HepG2 (cell line): ENCODE data around the gene BRSK2. TPM values are rescaled to one million over a fixed set of nuclear protein-coding genes. Genes with fewer than 3 reads are reported as not detected.

Experiments used
- ATAC-seq: fragments of 200-7000 bp; cut with Tn5 transposase; 3 replicates; pipeline ENCODE4 v1.9.1; 2020; ENCODE audit warnings: mild to moderate bottlenecking, moderate library complexity
- BruUV-seq: library from RNA; stranded (reverse); fragments of 400-500 nt; replicated peaks from 2 replicates; lab custom pipeline; 2021; lab: Mats Ljungman, UMichigan
- CTCF ChIA-PET: fragments of 300-600 bp; formaldehyde crosslinking; extraction: SDS; loops from one replicate; lab custom pipeline; 2021; ENCODE audit warnings: low total read pairs, inconsistent platforms, low intra/inter-chr PET ratio; lab: Yijun Ruan, JAX
- POLR2A ChIA-PET: fragments of 350-600 bp; sonication (Branson Sonifier 250); formaldehyde crosslinking; loops from one replicate; lab custom pipeline; 2020; ENCODE audit warnings: antibody characterized with exemption, inconsistent platforms; lab: Yijun Ruan, JAX
- DNase-seq: peaks from one replicate; pipeline ENCODE4 v3.0.0-alpha.2; 2015; ENCODE audit warnings: low spot score
- FAIRE-seq: peaks from 3 replicates; lab custom pipeline; 2011; peaks lifted over from hg19 to GRCh38; lab: Jason Lieb, UNC
- H2AFZ ChIP-seq: one replicate; pipeline ENCODE4 v1.6.1; 2011; ENCODE audit warnings: low read length, inconsistent platforms
- H3K27ac ChIP-seq: fragments of 300-600 bp; 3 replicates; pipeline ENCODE4 v1.8.0; 2011; ENCODE audit warnings: mixed run types, mild to moderate bottlenecking, mixed read lengths, low read length, inconsistent platforms; ENCODE audit not compliant: insufficient read depth; ENCODE audit errors: extremely low read length
- H3K27me3 ChIP-seq, 2 experiments: fragments of 200-600 bp in 1 of 2; 2 replicates in 1 of 2; 3 replicates in 1 of 2; pipeline versions ENCODE4 v1.6.0 to v1.8.0; 2011; ENCODE audit warnings: low read length in 2 of 2, mild to moderate bottlenecking in 2 of 2, moderate library complexity in 2 of 2, inconsistent platforms in 1 of 2; ENCODE audit not compliant: insufficient read depth in 2 of 2, control insufficient read depth in 1 of 2
- H3K36me3 ChIP-seq, 2 experiments: fragments of 200-600 bp in 1 of 2; replicated peaks in 1 of 2; 2 replicates in 1 of 2; 3 replicates in 1 of 2; pipeline versions ENCODE4 v1.5.1 to v1.8.0; 2011; ENCODE audit warnings: low read length in 2 of 2, inconsistent platforms in 1 of 2; ENCODE audit not compliant: insufficient read depth in 2 of 2, control insufficient read depth in 1 of 2
- H3K4me1 ChIP-seq: 2 replicates; pipeline ENCODE4 v1.5.1; 2012; ENCODE audit warnings: low read length, inconsistent platforms; ENCODE audit not compliant: insufficient read depth
- H3K4me2 ChIP-seq: 2 replicates; pipeline ENCODE4 v1.6.0; 2011; ENCODE audit warnings: low read depth, low read length, inconsistent platforms
- H3K4me3 ChIP-seq, 3 experiments: fragments of 200-600 bp in 1 of 3; sonication (generic), shearing (Covaris generic) in 1 of 3; replicated peaks in 1 of 3; 2 replicates each; pipeline ENCODE4 v1.5.1; 2011 to 2016; ENCODE audit warnings: low read length in 3 of 3, inconsistent platforms in 2 of 3, low read depth in 2 of 3, mild to moderate bottlenecking in 2 of 3, control low read depth in 1 of 3, mixed read lengths in 1 of 3; ENCODE audit not compliant: insufficient read depth in 1 of 3
- H3K79me2 ChIP-seq: one replicate; pipeline ENCODE4 v1.6.1; 2011; ENCODE audit warnings: low read length, inconsistent platforms; ENCODE audit not compliant: insufficient read depth
- H3K9ac ChIP-seq: 2 replicates; pipeline ENCODE4 v1.6.0; 2011; ENCODE audit warnings: mild to moderate bottlenecking, low read depth, low read length, inconsistent platforms; ENCODE audit not compliant: insufficient read depth
- H3K9me3 ChIP-seq: 2 replicates; pipeline ENCODE4 v1.5.1; 2012; ENCODE audit warnings: mild to moderate bottlenecking, low read length
- H4K20me1 ChIP-seq: 2 replicates; pipeline ENCODE4 v1.6.0; 2011; ENCODE audit warnings: inconsistent platforms, mild to moderate bottlenecking, low read length, moderate library complexity; ENCODE audit not compliant: insufficient read depth
- ELK4 ChIP-seq: sonication (generic); formaldehyde crosslinking; IDR thresholded peaks from 2 replicates; pipeline ENCODE4 v1.9.0; 2021; ENCODE audit warnings: missing genetic modification reagents, borderline replicate concordance
- GTF2F1 ChIP-seq: fragments of 150-350 bp; IDR thresholded peaks from 2 replicates; pipeline ENCODE4 v1.6.1; 2014; ENCODE audit warnings: low read length
- MBD4 ChIP-seq: IDR thresholded peaks from 2 replicates; pipeline ENCODE4 v1.6.1; 2012; ENCODE audit warnings: low read length, inconsistent platforms, borderline replicate concordance
- MXD3 ChIP-seq: IDR thresholded peaks from 2 replicates; pipeline ENCODE4 v1.6.1; 2016; ENCODE audit warnings: mild to moderate bottlenecking, missing biosample characterization, missing genetic modification reagents
- ZNF788 ChIP-seq: sonication (generic); formaldehyde crosslinking; IDR thresholded peaks from 2 replicates; pipeline ENCODE4 v1.5.0; 2020; ENCODE audit warnings: mild to moderate bottlenecking, missing genetic modification reagents, borderline replicate concordance
- WGBS: methylation state at CpG from one replicate; pipeline ENCODE4 v1.1.6; 2017; ENCODE audit warnings: low lambda C conversion rate; 5-methylcytosine and 5-hydroxymethylcytosine counted together
- in situ Hi-C: cut with HindIII; loops from 2 replicates; pipeline ENCODE4 v1.10.0; 2017; ENCODE audit warnings: low pct_unique_long_range_greater_than_20kb; ENCODE audit not compliant: extremely low pct_ligation_motif_present
- intact Hi-C: fragments of 100-400 bp; cut with micrococcal nuclease; formaldehyde crosslinking; loops from one replicate; pipeline ENCODE4 v1.10.0; 2022; ENCODE audit not compliant: unreplicated experiment
- polyA plus RNA-seq, 8 experiments: library from polyadenylated mRNA; depleted of rRNA in 3 of 8; stranded (reverse) in 7 of 8; unstranded in 1 of 8; fragments of >200 nt; fragmentation: Illumina TruSeq in 4 of 8; extraction: Trizol in 4 of 8; gene quantifications; 2 replicates each; pipeline versions ENCODE4 v1.2.1 to v1.2.3, GENCODE V29; 2011 to 2016; ENCODE audit warnings: low read depth in 4 of 8, missing spikeins in 1 of 8, mixed read lengths in 1 of 8; ENCODE audit not compliant: insufficient read depth in 1 of 8
- total RNA-seq, 5 experiments: library from RNA; depleted of rRNA; stranded (reverse); fragments of >200 nt; fragmentation: Illumina TruSeq; extraction: Trizol; gene quantifications; 2 replicates each; pipeline ENCODE4 v1.2.3, GENCODE V29; 2016; ENCODE audit warnings: low read depth in 1 of 5

BRSK2 gene
- total and polyA plus RNA-seq, 2 of the 13 experiments (the other 11 are each of a cell fraction or from before 2014, with no cell fraction given) = 0.74 to 1.1 TPM

- CTCF ChIA-PET = no interaction called here
- DNase-seq (no peak), ATAC-seq (peak; percentile 19; the same call in 1 of the 3 replicates), FAIRE-seq (no peak)
- BruUV-seq = no TSS peak
- Histone ChIP-seq H3K9ac (no peak overlapping the region), H3K4me1 (no peaks in the 10 kb centered on the region), H3K4me3 (no peak overlapping the region), H3K4me2 (no peak overlapping the region), H3K27me3 (peaks cover 15 to 66% of the 10 kb centered on the region in 2 experiments), H3K36me3 (no peaks in the 10 kb centered on the region), H4K20me1 (0 out of 2 replicates have a peak, but pooled peaks cover 3% of the 10 kb centered on the region), H2AFZ (no peak overlapping the region), H3K9me3 (peaks cover 9% of the 10 kb centered on the region; the same call in 1 of the 2 replicates), H3K27ac (no peak overlapping the region), H3K79me2 (no peaks in the 10 kb centered on the region)
- TF ChIP-seq MXD3 (CRISPR knock-in tag) (no peak), ZNF788 (CRISPR knock-in tag) (no peak), GTF2F1 (no peak), ELK4 (CRISPR knock-in tag) (no peak), MBD4 (no peak)
- in situ Hi-C loops (no loop called here), intact Hi-C loops (no loop called here)
- WGBS = 21% methylated on average over 10 of the region's 18 CpGs
- POLR2A ChIA-PET = no interaction called here
Observed at GRCh38 chr11:1369371-1370005, 20.2 kb upstream of the BRSK2 start.
